ENCODE data around the gene WWOX. TPM values are rescaled to one million over a fixed set of nuclear protein-coding genes. Genes with fewer than 3 reads are reported as not detected.

Gene WWOX
- total and polyA plus RNA-seq, 4 experiments from 2014 or later = 10.4 to 23.1 (median 17.5) TPM

GRCh38 chr16:78523212-78523985 is 423.9 kb downstream of the WWOX start:
- ChIA-PET CTCF (ENCODE audit: partially characterized antibody) (interaction anchor here (1.0 kb wide), 1 partner anchor 247 kb away, joined by 3 read pairs; no protein-coding TSS in a partner anchor), POLR2A (ENCODE audit: partially characterized antibody) (no interaction called here)
- Mint-ChIP-seq H3K4me3 (no peak overlapping the region), H3K36me3 (peaks cover 0 to 7% of the 10 kb centered on the region in 2 donors), H3K4me1 (no peaks in the 10 kb centered on the region), H3K9me3 (no peaks in the 10 kb centered on the region), H3K27me3 (no peaks in the 10 kb centered on the region), H3K27ac (no peak overlapping the region)
- Histone ChIP-seq H3K36me3 (ENCODE audit: insufficient read depth, low read length) (no peaks in the 10 kb centered on the region), H3K4me1 (ENCODE audit: insufficient read depth, low read length) (no peaks in the 10 kb centered on the region), H3K27ac (ENCODE audit: low read depth, low read length) (no peak overlapping the region), H3K27me3 (ENCODE audit: insufficient read depth, low read length) (no peaks in the 10 kb centered on the region), H3K9me3 (ENCODE audit: control insufficient read depth in 1 of 2, low read length in 2 of 2) (no peaks in the 10 kb centered on the region), H3K4me3 (ENCODE audit: low read length in 2 of 2) (no peak overlapping the region)
- DNase-seq = no peak
- intact Hi-C loops (cut with micrococcal nuclease) = no loop called here

GRCh38 chr16:78524066-78524595 is 424.7 kb downstream of the WWOX start:
- Histone ChIP-seq H3K36me3 (ENCODE audit: insufficient read depth, low read length) (no peaks in the 10 kb centered on the region), H3K4me3 (ENCODE audit: low read length in 2 of 2) (no peak overlapping the region), H3K9me3 (ENCODE audit: control insufficient read depth in 1 of 2, low read length in 2 of 2) (no peaks in the 10 kb centered on the region), H3K4me1 (ENCODE audit: insufficient read depth, low read length) (no peaks in the 10 kb centered on the region), H3K27me3 (ENCODE audit: insufficient read depth, low read length) (no peaks in the 10 kb centered on the region), H3K27ac (ENCODE audit: low read depth, low read length) (no peak overlapping the region)
- Mint-ChIP-seq H3K4me3 (no peak overlapping the region), H3K9me3 (no peaks in the 10 kb centered on the region), H3K36me3 (peaks cover 0 to 6% of the 10 kb centered on the region in 2 donors), H3K4me1 (no peaks in the 10 kb centered on the region), H3K27me3 (no peaks in the 10 kb centered on the region), H3K27ac (no peak overlapping the region)
- intact Hi-C loops (cut with micrococcal nuclease) = no loop called here
- DNase-seq = no peak
- ChIA-PET CTCF (ENCODE audit: partially characterized antibody) (no interaction called here), POLR2A (ENCODE audit: partially characterized antibody) (interaction anchor here (0.6 kb wide), 1 partner anchor 1078 kb away, joined by 6 read pairs; no protein-coding TSS in a partner anchor)

DNA sequence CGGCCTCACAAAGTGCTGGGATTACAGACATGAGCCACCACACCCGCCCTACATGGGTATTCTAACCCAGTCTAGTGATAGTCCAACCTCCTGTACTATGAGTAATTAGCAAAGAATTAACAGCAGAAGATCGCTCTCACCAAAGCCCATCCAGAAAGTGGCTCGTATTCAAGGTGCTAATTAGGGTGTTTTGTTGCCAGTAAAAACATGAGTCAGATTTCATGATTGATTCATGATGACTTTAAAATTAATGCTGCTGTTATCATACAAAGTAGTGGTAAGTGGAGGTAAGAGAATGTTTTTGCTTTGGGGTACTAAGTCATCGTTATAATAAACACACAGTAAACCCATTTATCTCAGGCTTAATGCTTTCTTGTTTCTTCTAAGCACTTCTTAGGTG is 428.8 kb downstream of the WWOX start:
- Histone ChIP-seq H3K36me3 (ENCODE audit: insufficient read depth, low read length) (no peaks in the 10 kb centered on the region), H3K27me3 (ENCODE audit: insufficient read depth, low read length) (no peaks in the 10 kb centered on the region), H3K4me3 (ENCODE audit: low read length in 2 of 2) (no peak overlapping the region), H3K4me1 (ENCODE audit: insufficient read depth, low read length) (no peaks in the 10 kb centered on the region), H3K27ac (ENCODE audit: low read depth, low read length) (no peak overlapping the region), H3K9me3 (ENCODE audit: control insufficient read depth in 1 of 2, low read length in 2 of 2) (no peaks in the 10 kb centered on the region)
- Mint-ChIP-seq H3K9me3 (no peaks in the 10 kb centered on the region), H3K4me1 (no peaks in the 10 kb centered on the region), H3K27me3 (peaks cover 0 to 2% of the 10 kb centered on the region in 2 donors), H3K27ac (no peak overlapping the region), H3K36me3 (peaks cover 0 to 3% of the 10 kb centered on the region in 2 donors), H3K4me3 (no peak overlapping the region)
- POLR2A ChIA-PET (ENCODE audit: partially characterized antibody) = no interaction called here
- no peak for DNase-seq
- CTCF ChIA-PET (ENCODE audit: partially characterized antibody) = no interaction called here
- intact Hi-C loops (cut with micrococcal nuclease) = no loop called here

GRCh38 chr16:78529881-78530280 is 430.4 kb downstream of the WWOX start:
- H3K9me3 ChIP-seq (ENCODE audit: control insufficient read depth in 1 of 2, low read length in 2 of 2) = no peaks in the 10 kb centered on the region
- H3K27me3 Mint-ChIP-seq = peaks cover 0 to 2% of the 10 kb centered on the region in 2 donors
- ChIA-PET CTCF (ENCODE audit: partially characterized antibody) (no interaction called here), POLR2A (ENCODE audit: partially characterized antibody) (no interaction called here)
- H3K27me3 ChIP-seq (ENCODE audit: insufficient read depth, low read length) = no peaks in the 10 kb centered on the region
- H3K36me3 Mint-ChIP-seq = peaks cover 0 to 3% of the 10 kb centered on the region in 2 donors
- intact Hi-C loops (cut with micrococcal nuclease) = no loop called here
- no peaks in the 10 kb centered on the region for H3K9me3 Mint-ChIP-seq
- H3K4me1 ChIP-seq (ENCODE audit: insufficient read depth, low read length) = no peaks in the 10 kb centered on the region
- no peak overlapping the region for H3K27ac ChIP-seq (ENCODE audit: low read depth, low read length)
- no peak for DNase-seq
- H3K27ac Mint-ChIP-seq = no peak overlapping the region
- no peaks in the 10 kb centered on the region for H3K36me3 ChIP-seq (ENCODE audit: insufficient read depth, low read length)
- H3K4me3 Mint-ChIP-seq = no peak overlapping the region
- no peak overlapping the region for H3K4me3 ChIP-seq (ENCODE audit: low read length in 2 of 2)
- no peaks in the 10 kb centered on the region for H3K4me1 Mint-ChIP-seq

DNA sequence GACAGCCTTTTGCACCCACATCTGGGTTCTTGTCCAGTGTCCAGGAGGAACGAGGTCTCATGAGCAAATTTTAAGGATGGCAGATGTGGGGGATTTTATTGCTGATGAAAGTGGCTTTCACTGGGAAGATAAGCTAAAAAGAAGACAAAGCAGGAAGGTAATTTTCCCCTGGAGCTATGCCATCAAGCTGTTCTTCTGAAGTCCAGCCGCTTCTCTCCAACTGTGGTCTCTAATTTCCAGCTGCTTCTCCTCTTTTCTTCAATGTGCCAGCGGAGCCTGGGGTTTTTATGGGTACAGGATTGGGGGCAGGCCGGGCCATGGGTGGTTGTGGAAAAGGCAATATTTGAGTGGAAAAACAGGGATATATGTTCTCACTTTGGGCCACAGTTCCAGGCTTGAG is 430.8 kb downstream of the WWOX start:
- no peaks in the 10 kb centered on the region for H3K9me3 ChIP-seq (ENCODE audit: control insufficient read depth in 1 of 2, low read length in 2 of 2)
- H3K9me3 Mint-ChIP-seq = no peaks in the 10 kb centered on the region
- no peak overlapping the region for H3K4me3 Mint-ChIP-seq
- no peak overlapping the region for H3K27ac Mint-ChIP-seq
- H3K27ac ChIP-seq (ENCODE audit: low read depth, low read length) = no peak overlapping the region
- no peak overlapping the region for H3K4me3 ChIP-seq (ENCODE audit: low read length in 2 of 2)
- no peaks in the 10 kb centered on the region for H3K4me1 ChIP-seq (ENCODE audit: insufficient read depth, low read length)
- H3K27me3 ChIP-seq (ENCODE audit: insufficient read depth, low read length) = no peaks in the 10 kb centered on the region
- intact Hi-C loops (cut with micrococcal nuclease) = no loop called here
- no peaks in the 10 kb centered on the region for H3K4me1 Mint-ChIP-seq
- peaks cover 0 to 2% of the 10 kb centered on the region in 2 donors for H3K27me3 Mint-ChIP-seq
- H3K36me3 ChIP-seq (ENCODE audit: insufficient read depth, low read length) = no peaks in the 10 kb centered on the region
- ChIA-PET CTCF (ENCODE audit: partially characterized antibody) (no interaction called here), POLR2A (ENCODE audit: partially characterized antibody) (no interaction called here)
- no peak for DNase-seq
- peaks cover 0 to 3% of the 10 kb centered on the region in 2 donors for H3K36me3 Mint-ChIP-seq

GRCh38 chr16:78535098-78535497 is 435.6 kb downstream of the WWOX start:
- no peaks in the 10 kb centered on the region for H3K27me3 ChIP-seq (ENCODE audit: insufficient read depth, low read length)
- Mint-ChIP-seq H3K4me3 (no peak overlapping the region), H3K27me3 (peaks cover 0 to 1% of the 10 kb centered on the region in 2 donors), H3K36me3 (peaks cover 0 to 4% of the 10 kb centered on the region in 2 donors), H3K4me1 (no peaks in the 10 kb centered on the region), H3K27ac (no peak overlapping the region), H3K9me3 (peaks cover 0 to 4% (median 0%) of the 10 kb centered on the region in 8 donors)
- intact Hi-C loops (cut with micrococcal nuclease) = no loop called here
- CTCF ChIA-PET (ENCODE audit: partially characterized antibody) = no interaction called here
- H3K9me3 ChIP-seq (ENCODE audit: control insufficient read depth in 1 of 2, low read length in 2 of 2) = no peaks in the 10 kb centered on the region
- H3K36me3 ChIP-seq (ENCODE audit: insufficient read depth, low read length) = no peaks in the 10 kb centered on the region
- no peak overlapping the region for H3K4me3 ChIP-seq (ENCODE audit: low read length in 2 of 2)
- no peak for DNase-seq
- H3K4me1 ChIP-seq (ENCODE audit: insufficient read depth, low read length) = no peaks in the 10 kb centered on the region
- POLR2A ChIA-PET (ENCODE audit: partially characterized antibody) = no interaction called here
- no peak overlapping the region for H3K27ac ChIP-seq (ENCODE audit: low read depth, low read length)

- POLR2A ChIA-PET (ENCODE audit: partially characterized antibody) = no interaction called here
- no peak overlapping the region for H3K4me3 ChIP-seq (ENCODE audit: low read length in 2 of 2)
- Mint-ChIP-seq H3K27me3 (no peaks in the 10 kb centered on the region), H3K36me3 (peaks cover 0 to 4% of the 10 kb centered on the region in 2 donors), H3K4me1 (no peaks in the 10 kb centered on the region), H3K9me3 (peaks cover 0 to 4% (median 0%) of the 10 kb centered on the region in 8 donors), H3K27ac (no peak overlapping the region), H3K4me3 (no peak overlapping the region)
- no peaks in the 10 kb centered on the region for H3K9me3 ChIP-seq (ENCODE audit: control insufficient read depth in 1 of 2, low read length in 2 of 2)
- H3K27ac ChIP-seq (ENCODE audit: low read depth, low read length) = no peak overlapping the region
- no peaks in the 10 kb centered on the region for H3K4me1 ChIP-seq (ENCODE audit: insufficient read depth, low read length)
- DNase-seq = no peak
- intact Hi-C loops (cut with micrococcal nuclease) = no loop called here
- CTCF ChIA-PET (ENCODE audit: partially characterized antibody) = no interaction called here
- H3K27me3 ChIP-seq (ENCODE audit: insufficient read depth, low read length) = no peaks in the 10 kb centered on the region
- H3K36me3 ChIP-seq (ENCODE audit: insufficient read depth, low read length) = no peaks in the 10 kb centered on the region
These were observed 438.1 kb downstream of the WWOX start for GRCh38 chr16:78537511-78537910.
